ENCODE results near the gene SMCHD1. TPM values are rescaled to one million over a fixed set of nuclear protein-coding genes. Genes with fewer than 3 reads are reported as not detected.

The SMCHD1 gene
- total and polyA plus RNA-seq, 10 of the 15 experiments (the other 5 are each of a cell fraction or from before 2014, with no cell fraction given) = 6.0 to 110 (median 48.0) TPM

DNA sequence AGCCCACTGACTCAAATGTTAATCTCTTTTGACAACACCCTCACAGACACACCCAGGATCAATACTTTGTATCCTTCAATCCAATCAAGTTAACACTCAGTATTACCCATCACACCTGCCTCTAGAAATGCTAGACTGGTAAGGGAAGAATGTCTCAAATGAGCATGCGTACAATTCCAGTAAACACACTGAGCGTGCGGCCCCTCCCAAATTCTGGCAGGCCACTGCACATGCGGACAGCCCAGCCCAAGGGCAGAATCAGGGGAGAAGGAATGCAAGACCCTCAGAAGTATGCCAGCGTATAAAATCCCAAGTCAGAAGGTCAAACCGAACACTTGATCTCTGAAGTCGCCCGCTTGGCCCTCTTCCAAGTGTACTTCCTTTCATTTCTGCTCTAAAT, 183.7 kb downstream of the SMCHD1 start:
- Histone ChIP-seq H4K20me1 (ENCODE audit: control insufficient read depth, insufficient read depth) (no peaks in the 10 kb centered on the region), H3K36me3 (ENCODE audit: control insufficient read depth in 2 of 2, insufficient read depth in 2 of 2, low read length in 1 of 2) (no peaks in the 10 kb centered on the region), H2AFZ (ENCODE audit: control insufficient read depth, low read depth, low read length) (no peak overlapping the region), H3K4me1 (ENCODE audit: control insufficient read depth, insufficient read depth, low read length) (no peaks in the 10 kb centered on the region), H3K79me2 (ENCODE audit: control insufficient read depth, insufficient read depth, low read length) (no peaks in the 10 kb centered on the region), H3K27me3 (replicated peaks in 1 of 2; ENCODE audit: control insufficient read depth in 2 of 2, insufficient read depth in 2 of 2, low read length in 1 of 2) (no peaks in the 10 kb centered on the region), H3K9ac (ENCODE audit: control insufficient read depth, insufficient read depth, low read length) (no peak overlapping the region), H3K27ac (ENCODE audit: control insufficient read depth, insufficient read depth) (no peak overlapping the region), H3K4me3 (no peak overlapping the region), H3K9me3 (replicated peaks; ENCODE audit: control insufficient read depth, insufficient read depth, low read length) (no peaks in the 10 kb centered on the region; the same call in 2 of the 3 replicates), H3K4me2 (ENCODE audit: control insufficient read depth, insufficient read depth) (no peak overlapping the region)
- ChIA-PET POLR2A (no interaction called here), RAD21 (ENCODE audit: unreplicated experiment) (no interaction called here), CTCF (no interaction called here), SMC1A (ENCODE audit: uncharacterized antibody, unreplicated experiment) (no interaction called here)
- FAIRE-seq (no peak), ATAC-seq (no peak), DNase-seq (ENCODE audit: low read depth, low spot score) (no peak)
- intact Hi-C loops (cut with micrococcal nuclease; ENCODE audit: unreplicated experiment) (no loop called here), in situ Hi-C loops (cut with MboI) (no loop called here)
- TF ChIP-seq ETV6 (conservative IDR thresholded peaks at IDR 0.05 in 1 of 2, IDR thresholded peaks at IDR 0.05 in 1 of 2; ENCODE audit: borderline replicate concordance in 1 of 2, low read depth in 1 of 2) (no peak), BRCA1 (IDR thresholded peaks at IDR 0.05; ENCODE audit: low read depth, low read length) (no peak), RFX5 (IDR thresholded peaks at IDR 0.05; ENCODE audit: low read depth, low read length) (no peak), STAT3 (IDR thresholded peaks at IDR 0.05; ENCODE audit: low read depth, low read length) (no peak), HCFC1 (IDR thresholded peaks at IDR 0.05; ENCODE audit: low read length) (no peak), ATF7 (IDR thresholded peaks at IDR 0.05; ENCODE audit: low read depth) (no peak)
- TF ChIP-seq, protein P1, sequence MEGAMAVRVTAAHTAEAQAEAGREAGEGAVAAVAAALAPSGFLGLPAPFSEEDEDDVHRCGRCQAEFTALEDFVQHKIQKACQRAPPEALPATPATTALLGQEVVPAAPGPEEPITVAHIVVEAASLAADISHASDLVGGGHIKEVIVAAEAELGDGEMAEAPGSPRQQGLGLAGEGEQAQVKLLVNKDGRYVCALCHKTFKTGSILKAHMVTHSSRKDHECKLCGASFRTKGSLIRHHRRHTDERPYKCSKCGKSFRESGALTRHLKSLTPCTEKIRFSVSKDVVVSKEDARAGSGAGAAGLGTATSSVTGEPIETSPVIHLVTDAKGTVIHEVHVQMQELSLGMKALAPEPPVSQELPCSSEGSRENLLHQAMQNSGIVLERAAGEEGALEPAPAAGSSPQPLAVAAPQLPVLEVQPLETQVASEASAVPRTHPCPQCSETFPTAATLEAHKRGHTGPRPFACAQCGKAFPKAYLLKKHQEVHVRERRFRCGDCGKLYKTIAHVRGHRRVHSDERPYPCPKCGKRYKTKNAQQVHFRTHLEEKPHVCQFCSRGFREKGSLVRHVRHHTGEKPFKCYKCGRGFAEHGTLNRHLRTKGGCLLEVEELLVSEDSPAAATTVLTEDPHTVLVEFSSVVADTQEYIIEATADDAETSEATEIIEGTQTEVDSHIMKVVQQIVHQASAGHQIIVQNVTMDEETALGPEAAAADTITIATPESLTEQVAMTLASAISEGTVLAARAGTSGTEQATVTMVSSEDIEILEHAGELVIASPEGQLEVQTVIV (IDR thresholded peaks at IDR 0.05; ENCODE audit: borderline replicate concordance, partially characterized antibody) = no peak
- TF ChIP-seq, protein P2, sequence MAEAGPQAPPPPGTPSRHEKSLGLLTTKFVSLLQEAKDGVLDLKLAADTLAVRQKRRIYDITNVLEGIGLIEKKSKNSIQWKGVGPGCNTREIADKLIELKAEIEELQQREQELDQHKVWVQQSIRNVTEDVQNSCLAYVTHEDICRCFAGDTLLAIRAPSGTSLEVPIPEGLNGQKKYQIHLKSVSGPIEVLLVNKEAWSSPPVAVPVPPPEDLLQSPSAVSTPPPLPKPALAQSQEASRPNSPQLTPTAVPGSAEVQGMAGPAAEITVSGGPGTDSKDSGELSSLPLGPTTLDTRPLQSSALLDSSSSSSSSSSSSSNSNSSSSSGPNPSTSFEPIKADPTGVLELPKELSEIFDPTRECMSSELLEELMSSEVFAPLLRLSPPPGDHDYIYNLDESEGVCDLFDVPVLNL (IDR thresholded peaks at IDR 0.05; ENCODE audit: low read depth, low read length) = no peak
- TF ChIP-seq, protein P3, sequence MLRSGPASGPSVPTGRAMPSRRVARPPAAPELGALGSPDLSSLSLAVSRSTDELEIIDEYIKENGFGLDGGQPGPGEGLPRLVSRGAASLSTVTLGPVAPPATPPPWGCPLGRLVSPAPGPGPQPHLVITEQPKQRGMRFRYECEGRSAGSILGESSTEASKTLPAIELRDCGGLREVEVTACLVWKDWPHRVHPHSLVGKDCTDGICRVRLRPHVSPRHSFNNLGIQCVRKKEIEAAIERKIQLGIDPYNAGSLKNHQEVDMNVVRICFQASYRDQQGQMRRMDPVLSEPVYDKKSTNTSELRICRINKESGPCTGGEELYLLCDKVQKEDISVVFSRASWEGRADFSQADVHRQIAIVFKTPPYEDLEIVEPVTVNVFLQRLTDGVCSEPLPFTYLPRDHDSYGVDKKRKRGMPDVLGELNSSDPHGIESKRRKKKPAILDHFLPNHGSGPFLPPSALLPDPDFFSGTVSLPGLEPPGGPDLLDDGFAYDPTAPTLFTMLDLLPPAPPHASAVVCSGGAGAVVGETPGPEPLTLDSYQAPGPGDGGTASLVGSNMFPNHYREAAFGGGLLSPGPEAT (IDR thresholded peaks at IDR 0.05; ENCODE audit: low read depth) = no peak
- TF ChIP-seq, protein P4, sequence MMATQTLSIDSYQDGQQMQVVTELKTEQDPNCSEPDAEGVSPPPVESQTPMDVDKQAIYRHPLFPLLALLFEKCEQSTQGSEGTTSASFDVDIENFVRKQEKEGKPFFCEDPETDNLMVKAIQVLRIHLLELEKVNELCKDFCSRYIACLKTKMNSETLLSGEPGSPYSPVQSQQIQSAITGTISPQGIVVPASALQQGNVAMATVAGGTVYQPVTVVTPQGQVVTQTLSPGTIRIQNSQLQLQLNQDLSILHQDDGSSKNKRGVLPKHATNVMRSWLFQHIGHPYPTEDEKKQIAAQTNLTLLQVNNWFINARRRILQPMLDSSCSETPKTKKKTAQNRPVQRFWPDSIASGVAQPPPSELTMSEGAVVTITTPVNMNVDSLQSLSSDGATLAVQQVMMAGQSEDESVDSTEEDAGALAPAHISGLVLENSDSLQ (IDR thresholded peaks at IDR 0.05) = no peak
- TF ChIP-seq, protein P5, sequence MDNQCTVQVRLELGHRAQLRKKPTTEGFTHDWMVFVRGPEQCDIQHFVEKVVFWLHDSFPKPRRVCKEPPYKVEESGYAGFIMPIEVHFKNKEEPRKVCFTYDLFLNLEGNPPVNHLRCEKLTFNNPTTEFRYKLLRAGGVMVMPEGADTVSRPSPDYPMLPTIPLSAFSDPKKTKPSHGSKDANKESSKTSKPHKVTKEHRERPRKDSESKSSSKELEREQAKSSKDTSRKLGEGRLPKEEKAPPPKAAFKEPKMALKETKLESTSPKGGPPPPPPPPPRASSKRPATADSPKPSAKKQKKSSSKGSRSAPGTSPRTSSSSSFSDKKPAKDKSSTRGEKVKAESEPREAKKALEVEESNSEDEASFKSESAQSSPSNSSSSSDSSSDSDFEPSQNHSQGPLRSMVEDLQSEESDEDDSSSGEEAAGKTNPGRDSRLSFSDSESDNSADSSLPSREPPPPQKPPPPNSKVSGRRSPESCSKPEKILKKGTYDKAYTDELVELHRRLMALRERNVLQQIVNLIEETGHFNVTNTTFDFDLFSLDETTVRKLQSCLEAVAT (IDR thresholded peaks at IDR 0.05) = no peak
- TF ChIP-seq, protein P6, sequence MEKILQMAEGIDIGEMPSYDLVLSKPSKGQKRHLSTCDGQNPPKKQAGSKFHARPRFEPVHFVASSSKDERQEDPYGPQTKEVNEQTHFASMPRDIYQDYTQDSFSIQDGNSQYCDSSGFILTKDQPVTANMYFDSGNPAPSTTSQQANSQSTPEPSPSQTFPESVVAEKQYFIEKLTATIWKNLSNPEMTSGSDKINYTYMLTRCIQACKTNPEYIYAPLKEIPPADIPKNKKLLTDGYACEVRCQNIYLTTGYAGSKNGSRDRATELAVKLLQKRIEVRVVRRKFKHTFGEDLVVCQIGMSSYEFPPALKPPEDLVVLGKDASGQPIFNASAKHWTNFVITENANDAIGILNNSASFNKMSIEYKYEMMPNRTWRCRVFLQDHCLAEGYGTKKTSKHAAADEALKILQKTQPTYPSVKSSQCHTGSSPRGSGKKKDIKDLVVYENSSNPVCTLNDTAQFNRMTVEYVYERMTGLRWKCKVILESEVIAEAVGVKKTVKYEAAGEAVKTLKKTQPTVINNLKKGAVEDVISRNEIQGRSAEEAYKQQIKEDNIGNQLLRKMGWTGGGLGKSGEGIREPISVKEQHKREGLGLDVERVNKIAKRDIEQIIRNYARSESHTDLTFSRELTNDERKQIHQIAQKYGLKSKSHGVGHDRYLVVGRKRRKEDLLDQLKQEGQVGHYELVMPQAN (conservative IDR thresholded peaks at IDR 0.05) = no peak
- BruUV-seq (replicated peaks) = no TSS peak
- 79% methylated on average over 8 of the region's 8 CpGs for WGBS (ENCODE audit: insufficient coverage, insufficient replicate concordance, low lambda C conversion rate, missing lambda C conversion rate)
